CD4-positive, alpha-beta T cell (primary cell): Measurements from ENCODE around the gene ULK4. TPM values are rescaled to one million over a fixed set of nuclear protein-coding genes. Genes with fewer than 3 reads are reported as not detected.

Source experiments
- ATAC-seq: fragments of 200-7000 bp; cut with Tn5 transposase; one replicate; pipeline ENCODE4 v1.10.0; 2022; ENCODE audit warnings: mild to moderate bottlenecking; ENCODE audit not compliant: poor library complexity
- CTCF ChIA-PET: fragments of 350-600 bp; sonication (Branson Sonifier 250); formaldehyde crosslinking; loops from one replicate; lab custom pipeline; 2021; ENCODE audit warnings: antibody characterized with exemption, inconsistent platforms; lab: Charles Lee
- POLR2A ChIA-PET: fragments of 350-600 bp; sonication (Branson Sonifier 250); formaldehyde crosslinking; loops from one replicate; lab custom pipeline; 2021; ENCODE audit warnings: antibody characterized with exemption, inconsistent platforms; lab: Charles Lee
- DNase-seq, 14 experiments: peaks; one replicate each; pipeline ENCODE4 v3.0.0-alpha.2; 2013 to 2020; ENCODE audit warnings: mixed read lengths in 2 of 14
- H3K27ac ChIP-seq, 2 donors: one replicate each; pipeline versions ENCODE4 v1.5.1 to v1.7.0; 2013; ENCODE audit warnings: low read length in 2 of 2, low read depth in 1 of 2, mild to moderate bottlenecking in 1 of 2
- H3K27me3 ChIP-seq, 2 experiments: 1 replicate in 1 of 2; 2 replicates in 1 of 2; pipeline versions ENCODE4 v1.6.1 to v1.7.0; 2013; ENCODE audit warnings: low read length in 2 of 2, control low read depth in 1 of 2, mild to moderate bottlenecking in 1 of 2, moderate library complexity in 1 of 2; ENCODE audit not compliant: insufficient read depth in 2 of 2, control insufficient read depth in 1 of 2
- H3K36me3 ChIP-seq: one replicate; pipeline ENCODE4 v1.6.1; 2013; ENCODE audit warnings: low read length, control low read depth; ENCODE audit not compliant: insufficient read depth
- H3K4me1 ChIP-seq: one replicate; pipeline ENCODE4 v1.6.1; 2013; ENCODE audit warnings: low read length, control low read depth; ENCODE audit not compliant: insufficient read depth
- H3K4me3 ChIP-seq: one replicate; pipeline ENCODE4 v1.5.1; 2013; ENCODE audit warnings: mild to moderate bottlenecking, low read length, moderate library complexity
- H3K9me3 ChIP-seq, 2 experiments: 1 replicate in 1 of 2; 2 replicates in 1 of 2; pipeline versions ENCODE4 v1.6.1 to v1.7.0; 2013; ENCODE audit warnings: low read length in 2 of 2, mild to moderate bottlenecking in 2 of 2, control low read depth in 1 of 2, moderate library complexity in 1 of 2; ENCODE audit not compliant: control insufficient read depth in 1 of 2, insufficient read depth in 1 of 2
- H3K27ac Mint-ChIP-seq: one replicate; pipeline ENCODE4 v1.8.0; 2020; ENCODE audit warnings: mixed read lengths
- H3K27me3 Mint-ChIP-seq: one replicate; pipeline ENCODE4 v1.8.0; 2021; ENCODE audit warnings: mixed read lengths
- H3K36me3 Mint-ChIP-seq: one replicate; pipeline ENCODE4 v1.8.0; 2021; ENCODE audit warnings: low read depth, mixed read lengths
- H3K4me1 Mint-ChIP-seq: one replicate; pipeline ENCODE4 v1.8.0; 2021; ENCODE audit warnings: low read depth, mixed read lengths
- H3K4me3 Mint-ChIP-seq: one replicate; pipeline ENCODE4 v1.8.0; 2020; ENCODE audit warnings: mild to moderate bottlenecking, mixed read lengths
- H3K9me3 Mint-ChIP-seq: one replicate; pipeline ENCODE4 v1.8.0; 2020; ENCODE audit warnings: mixed read lengths
- CTCF ChIP-seq: fragments of 200-600 bp; IDR thresholded peaks from one replicate; pipeline ENCODE4 v1.8.0; 2022; ENCODE audit warnings: antibody characterized with exemption, mild to moderate bottlenecking
- intact Hi-C, 2 experiments: fragments of 100-400 bp; cut with DNase I in 1 of 2; cut with micrococcal nuclease in 1 of 2; formaldehyde crosslinking; loops; one replicate each; pipeline versions ENCODE4 v1.15.1 to v1.9.0; 2023 to 2025; cut with DNase I, micrococcal nuclease
- total RNA-seq, 174 experiments: library from RNA in 2 of 174; stranded (reverse) in 2 of 174; gene quantifications; one replicate each; pipeline ENCODE4 v1.2.3 and lab custom pipeline; 2021 to 2026

Gene ULK4
- total RNA-seq, 2 experiments from 2014 or later = 23.8 to 28.6 TPM

GRCh38 chr3:41346698-41347270 is 615.1 kb downstream of the ULK4 start:
- Mint-ChIP-seq H3K27me3 (no peaks in the 10 kb centered on the region), H3K27ac (no peak overlapping the region), H3K4me1 (no peaks in the 10 kb centered on the region), H3K9me3 (peaks cover 3% of the 10 kb centered on the region), H3K36me3 (no peaks in the 10 kb centered on the region), H3K4me3 (no peak overlapping the region)
- Histone ChIP-seq H3K27ac (no peak overlapping the region), H3K9me3 (no peaks in the 10 kb centered on the region), H3K4me3 (no peak overlapping the region), H3K4me1 (no peaks in the 10 kb centered on the region), H3K36me3 (no peaks in the 10 kb centered on the region), H3K27me3 (no peaks in the 10 kb centered on the region)
- intact Hi-C loops = no loop called here
- no peak for ATAC-seq
- ChIA-PET CTCF (no interaction called here), POLR2A (no interaction called here)
- no peak for TF ChIP-seq CTCF
- DNase-seq = no peak

DNA sequence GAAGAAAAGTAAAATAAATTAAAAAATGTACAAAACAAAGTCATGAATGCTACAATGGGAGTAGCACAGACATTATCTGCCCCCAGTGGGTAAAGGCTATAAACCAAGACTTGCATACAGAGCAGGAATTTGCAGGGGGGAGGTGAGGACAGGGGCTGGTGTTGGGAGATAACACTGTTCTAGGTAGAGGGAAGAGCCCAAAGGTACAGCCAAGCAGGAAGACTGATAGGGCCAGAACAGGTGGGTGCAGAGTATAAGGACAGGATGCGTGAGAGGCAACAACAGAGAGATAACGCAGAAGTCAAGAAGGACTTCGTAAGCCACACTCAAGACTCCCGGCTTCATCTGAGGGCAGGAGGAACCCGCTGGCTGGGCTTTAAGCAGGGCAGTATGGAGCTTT is 616.1 kb downstream of the ULK4 start:
- no peaks in the 10 kb centered on the region for H3K36me3 Mint-ChIP-seq
- ChIA-PET CTCF (no interaction called here), POLR2A (no interaction called here)
- intact Hi-C loops = no loop called here
- Histone ChIP-seq H3K27me3 (no peaks in the 10 kb centered on the region), H3K9me3 (no peaks in the 10 kb centered on the region), H3K4me3 (no peak overlapping the region), H3K4me1 (no peaks in the 10 kb centered on the region), H3K36me3 (no peaks in the 10 kb centered on the region), H3K27ac (no peak overlapping the region)
- H3K4me3 Mint-ChIP-seq = no peak overlapping the region
- no peak for TF ChIP-seq CTCF
- H3K9me3 Mint-ChIP-seq = peaks cover 3% of the 10 kb centered on the region
- ATAC-seq = no peak
- no peaks in the 10 kb centered on the region for H3K4me1 Mint-ChIP-seq
- no peak overlapping the region for H3K27ac Mint-ChIP-seq
- no peaks in the 10 kb centered on the region for H3K27me3 Mint-ChIP-seq
- no peak for DNase-seq

DNA sequence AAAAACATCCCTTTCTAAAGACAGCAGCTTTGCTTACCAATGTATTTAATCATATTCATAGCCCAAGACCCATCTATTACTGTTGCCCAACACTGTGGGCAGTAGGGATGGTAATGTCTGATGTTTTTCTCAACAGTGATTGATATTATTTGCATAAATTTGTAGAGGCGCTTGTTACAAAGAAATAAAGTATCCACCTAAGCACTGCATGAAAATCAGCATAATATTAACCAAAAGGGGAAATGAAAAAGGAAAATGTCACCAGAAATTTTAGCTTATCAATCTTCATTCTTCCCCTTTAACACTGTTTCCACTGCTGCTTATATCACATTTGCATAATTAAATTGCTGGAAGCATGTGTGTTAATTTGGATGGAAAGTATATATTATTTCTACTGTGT is 622.1 kb downstream of the ULK4 start:
- DNase-seq = no peak
- H3K36me3 Mint-ChIP-seq = no peaks in the 10 kb centered on the region
- Histone ChIP-seq H3K9me3 (no peaks in the 10 kb centered on the region), H3K27ac (no peak overlapping the region), H3K4me3 (no peak overlapping the region), H3K4me1 (no peaks in the 10 kb centered on the region), H3K27me3 (no peaks in the 10 kb centered on the region), H3K36me3 (no peaks in the 10 kb centered on the region)
- intact Hi-C loops = no loop called here
- ATAC-seq = no peak
- ChIA-PET CTCF (no interaction called here), POLR2A (no interaction called here)
- H3K27ac Mint-ChIP-seq = no peak overlapping the region
- H3K4me3 Mint-ChIP-seq = no peak overlapping the region
- no peak for TF ChIP-seq CTCF
- H3K27me3 Mint-ChIP-seq = no peaks in the 10 kb centered on the region
- H3K4me1 Mint-ChIP-seq = no peaks in the 10 kb centered on the region
- H3K9me3 Mint-ChIP-seq = peaks cover under 1% of the 10 kb centered on the region
